ENCODE results near the gene SERP2. TPM values are rescaled to one million over a fixed set of nuclear protein-coding genes. Genes with fewer than 3 reads are reported as not detected.

SERP2 gene
- total and polyA plus RNA-seq, 9 of the 15 experiments (the other 6 are each of a cell fraction or from before 2014, with no cell fraction given): 0.13 TPM; not detected in 8

DNA sequence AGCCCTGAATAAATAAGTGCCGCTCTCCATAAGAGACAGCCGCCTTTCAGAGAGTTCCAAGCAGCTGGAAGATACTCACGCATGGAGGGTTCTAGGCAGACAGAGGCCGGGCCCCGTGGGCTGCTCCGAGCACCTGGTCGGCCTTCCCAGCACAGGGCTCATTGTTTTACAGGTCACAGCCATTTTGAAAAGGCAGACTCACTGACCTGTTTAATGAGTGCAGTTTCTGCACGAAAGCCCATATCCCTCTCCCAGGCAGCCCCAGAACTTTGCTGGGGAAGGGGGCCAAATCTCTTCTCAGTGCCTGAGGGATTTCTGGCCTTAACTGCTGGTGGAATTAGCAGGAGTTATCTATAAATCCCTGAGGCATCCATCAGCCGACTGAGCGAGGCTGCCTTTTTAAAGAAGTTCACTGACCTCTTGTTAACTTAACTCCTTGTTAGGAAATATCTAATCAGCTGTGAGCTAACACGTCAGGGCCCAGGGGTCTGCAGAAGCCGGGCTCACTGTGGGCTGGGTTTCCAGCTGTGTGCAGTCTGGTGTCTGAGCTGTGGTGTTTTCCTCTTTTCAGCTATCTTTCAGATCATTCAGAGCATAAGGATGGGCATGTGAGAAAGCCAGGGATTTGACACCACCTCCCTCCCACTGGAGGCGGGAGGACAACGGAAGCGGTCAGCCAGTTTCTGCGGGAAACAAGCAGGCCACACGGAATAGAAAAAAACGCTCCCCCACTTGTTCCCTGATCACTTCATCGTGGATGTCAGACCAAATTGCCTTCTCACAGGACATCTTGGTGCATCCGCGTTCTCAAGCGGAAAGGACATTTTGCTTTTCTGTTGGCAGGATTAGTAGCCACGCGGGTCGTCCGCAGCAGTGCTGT, 23.3 kb downstream of the SERP2 start (continued):
- TF ChIP-seq, protein P1, sequence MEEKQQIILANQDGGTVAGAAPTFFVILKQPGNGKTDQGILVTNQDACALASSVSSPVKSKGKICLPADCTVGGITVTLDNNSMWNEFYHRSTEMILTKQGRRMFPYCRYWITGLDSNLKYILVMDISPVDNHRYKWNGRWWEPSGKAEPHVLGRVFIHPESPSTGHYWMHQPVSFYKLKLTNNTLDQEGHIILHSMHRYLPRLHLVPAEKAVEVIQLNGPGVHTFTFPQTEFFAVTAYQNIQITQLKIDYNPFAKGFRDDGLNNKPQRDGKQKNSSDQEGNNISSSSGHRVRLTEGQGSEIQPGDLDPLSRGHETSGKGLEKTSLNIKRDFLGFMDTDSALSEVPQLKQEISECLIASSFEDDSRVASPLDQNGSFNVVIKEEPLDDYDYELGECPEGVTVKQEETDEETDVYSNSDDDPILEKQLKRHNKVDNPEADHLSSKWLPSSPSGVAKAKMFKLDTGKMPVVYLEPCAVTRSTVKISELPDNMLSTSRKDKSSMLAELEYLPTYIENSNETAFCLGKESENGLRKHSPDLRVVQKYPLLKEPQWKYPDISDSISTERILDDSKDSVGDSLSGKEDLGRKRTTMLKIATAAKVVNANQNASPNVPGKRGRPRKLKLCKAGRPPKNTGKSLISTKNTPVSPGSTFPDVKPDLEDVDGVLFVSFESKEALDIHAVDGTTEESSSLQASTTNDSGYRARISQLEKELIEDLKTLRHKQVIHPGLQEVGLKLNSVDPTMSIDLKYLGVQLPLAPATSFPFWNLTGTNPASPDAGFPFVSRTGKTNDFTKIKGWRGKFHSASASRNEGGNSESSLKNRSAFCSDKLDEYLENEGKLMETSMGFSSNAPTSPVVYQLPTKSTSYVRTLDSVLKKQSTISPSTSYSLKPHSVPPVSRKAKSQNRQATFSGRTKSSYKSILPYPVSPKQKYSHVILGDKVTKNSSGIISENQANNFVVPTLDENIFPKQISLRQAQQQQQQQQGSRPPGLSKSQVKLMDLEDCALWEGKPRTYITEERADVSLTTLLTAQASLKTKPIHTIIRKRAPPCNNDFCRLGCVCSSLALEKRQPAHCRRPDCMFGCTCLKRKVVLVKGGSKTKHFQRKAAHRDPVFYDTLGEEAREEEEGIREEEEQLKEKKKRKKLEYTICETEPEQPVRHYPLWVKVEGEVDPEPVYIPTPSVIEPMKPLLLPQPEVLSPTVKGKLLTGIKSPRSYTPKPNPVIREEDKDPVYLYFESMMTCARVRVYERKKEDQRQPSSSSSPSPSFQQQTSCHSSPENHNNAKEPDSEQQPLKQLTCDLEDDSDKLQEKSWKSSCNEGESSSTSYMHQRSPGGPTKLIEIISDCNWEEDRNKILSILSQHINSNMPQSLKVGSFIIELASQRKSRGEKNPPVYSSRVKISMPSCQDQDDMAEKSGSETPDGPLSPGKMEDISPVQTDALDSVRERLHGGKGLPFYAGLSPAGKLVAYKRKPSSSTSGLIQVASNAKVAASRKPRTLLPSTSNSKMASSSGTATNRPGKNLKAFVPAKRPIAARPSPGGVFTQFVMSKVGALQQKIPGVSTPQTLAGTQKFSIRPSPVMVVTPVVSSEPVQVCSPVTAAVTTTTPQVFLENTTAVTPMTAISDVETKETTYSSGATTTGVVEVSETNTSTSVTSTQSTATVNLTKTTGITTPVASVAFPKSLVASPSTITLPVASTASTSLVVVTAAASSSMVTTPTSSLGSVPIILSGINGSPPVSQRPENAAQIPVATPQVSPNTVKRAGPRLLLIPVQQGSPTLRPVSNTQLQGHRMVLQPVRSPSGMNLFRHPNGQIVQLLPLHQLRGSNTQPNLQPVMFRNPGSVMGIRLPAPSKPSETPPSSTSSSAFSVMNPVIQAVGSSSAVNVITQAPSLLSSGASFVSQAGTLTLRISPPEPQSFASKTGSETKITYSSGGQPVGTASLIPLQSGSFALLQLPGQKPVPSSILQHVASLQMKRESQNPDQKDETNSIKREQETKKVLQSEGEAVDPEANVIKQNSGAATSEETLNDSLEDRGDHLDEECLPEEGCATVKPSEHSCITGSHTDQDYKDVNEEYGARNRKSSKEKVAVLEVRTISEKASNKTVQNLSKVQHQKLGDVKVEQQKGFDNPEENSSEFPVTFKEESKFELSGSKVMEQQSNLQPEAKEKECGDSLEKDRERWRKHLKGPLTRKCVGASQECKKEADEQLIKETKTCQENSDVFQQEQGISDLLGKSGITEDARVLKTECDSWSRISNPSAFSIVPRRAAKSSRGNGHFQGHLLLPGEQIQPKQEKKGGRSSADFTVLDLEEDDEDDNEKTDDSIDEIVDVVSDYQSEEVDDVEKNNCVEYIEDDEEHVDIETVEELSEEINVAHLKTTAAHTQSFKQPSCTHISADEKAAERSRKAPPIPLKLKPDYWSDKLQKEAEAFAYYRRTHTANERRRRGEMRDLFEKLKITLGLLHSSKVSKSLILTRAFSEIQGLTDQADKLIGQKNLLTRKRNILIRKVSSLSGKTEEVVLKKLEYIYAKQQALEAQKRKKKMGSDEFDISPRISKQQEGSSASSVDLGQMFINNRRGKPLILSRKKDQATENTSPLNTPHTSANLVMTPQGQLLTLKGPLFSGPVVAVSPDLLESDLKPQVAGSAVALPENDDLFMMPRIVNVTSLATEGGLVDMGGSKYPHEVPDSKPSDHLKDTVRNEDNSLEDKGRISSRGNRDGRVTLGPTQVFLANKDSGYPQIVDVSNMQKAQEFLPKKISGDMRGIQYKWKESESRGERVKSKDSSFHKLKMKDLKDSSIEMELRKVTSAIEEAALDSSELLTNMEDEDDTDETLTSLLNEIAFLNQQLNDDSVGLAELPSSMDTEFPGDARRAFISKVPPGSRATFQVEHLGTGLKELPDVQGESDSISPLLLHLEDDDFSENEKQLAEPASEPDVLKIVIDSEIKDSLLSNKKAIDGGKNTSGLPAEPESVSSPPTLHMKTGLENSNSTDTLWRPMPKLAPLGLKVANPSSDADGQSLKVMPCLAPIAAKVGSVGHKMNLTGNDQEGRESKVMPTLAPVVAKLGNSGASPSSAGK (IDR thresholded peaks at IDR 0.05): peak; percentile 67
- TF ChIP-seq, protein P2, sequence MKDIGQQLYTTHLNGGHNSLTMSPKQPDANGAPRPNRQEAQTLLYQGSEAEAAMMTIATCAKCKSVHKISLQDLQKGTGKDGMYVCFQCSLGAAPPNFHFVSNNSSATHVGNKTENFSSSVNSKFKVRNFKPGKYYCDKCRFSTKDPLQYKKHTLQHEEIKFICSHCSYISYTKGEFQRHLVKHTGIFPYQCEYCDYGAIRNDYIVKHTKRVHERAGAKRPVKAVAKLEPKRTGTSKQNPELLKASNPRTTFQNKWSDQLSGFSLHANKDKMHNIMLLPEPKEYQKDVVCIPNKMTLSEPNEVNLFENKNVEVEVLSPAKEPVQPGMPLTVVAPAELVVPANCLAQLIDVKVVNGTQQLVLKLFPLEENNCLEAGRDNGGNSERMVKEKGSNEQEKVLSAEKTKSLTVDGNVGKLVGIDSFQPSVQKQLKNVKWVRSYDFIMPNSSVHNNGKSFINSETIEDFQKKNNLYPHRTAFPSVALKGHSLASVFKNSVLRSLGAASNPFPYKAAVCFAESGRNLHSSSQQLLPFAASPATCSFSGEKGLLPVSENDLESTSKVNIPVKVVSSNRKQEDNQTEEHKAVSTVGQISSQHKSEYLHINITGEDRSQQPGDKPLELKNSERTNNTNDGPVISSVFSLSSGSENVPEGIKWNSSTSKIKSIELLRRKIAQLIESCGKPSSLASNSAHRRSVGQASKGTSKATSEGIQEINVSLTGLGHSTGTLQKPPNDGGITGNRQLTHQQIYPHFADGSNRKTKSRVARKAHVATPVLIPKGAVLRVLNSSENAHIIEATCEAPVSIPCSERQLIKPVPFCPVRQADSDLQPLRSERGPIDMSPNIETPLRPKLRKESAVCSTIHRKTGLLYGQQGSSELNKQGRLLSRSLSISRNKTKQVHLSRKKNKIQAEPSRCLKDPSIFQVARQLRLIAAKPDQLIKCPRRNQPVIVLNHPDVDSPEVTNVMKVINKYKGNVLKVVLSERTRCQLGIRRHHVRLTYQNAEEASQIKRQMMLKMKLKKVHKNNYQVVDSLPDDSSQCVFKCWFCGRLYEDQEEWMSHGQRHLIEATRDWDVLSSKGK (CRISPR knock-in tag; IDR thresholded peaks at IDR 0.05): no peak
- TF ChIP-seq, protein P3, sequence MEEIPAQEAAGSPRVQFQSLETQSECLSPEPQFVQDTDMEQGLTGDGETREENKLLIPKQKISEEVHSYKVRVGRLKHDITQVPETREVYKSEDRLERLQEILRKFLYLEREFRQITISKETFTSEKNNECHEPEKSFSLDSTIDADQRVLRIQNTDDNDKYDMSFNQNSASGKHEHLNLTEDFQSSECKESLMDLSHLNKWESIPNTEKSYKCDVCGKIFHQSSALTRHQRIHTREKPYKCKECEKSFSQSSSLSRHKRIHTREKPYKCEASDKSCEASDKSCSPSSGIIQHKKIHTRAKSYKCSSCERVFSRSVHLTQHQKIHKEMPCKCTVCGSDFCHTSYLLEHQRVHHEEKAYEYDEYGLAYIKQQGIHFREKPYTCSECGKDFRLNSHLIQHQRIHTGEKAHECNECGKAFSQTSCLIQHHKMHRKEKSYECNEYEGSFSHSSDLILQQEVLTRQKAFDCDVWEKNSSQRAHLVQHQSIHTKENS (CRISPR knock-in tag; IDR thresholded peaks at IDR 0.05): no peak
- TF ChIP-seq ZKSCAN8 (CRISPR knock-in tag; IDR thresholded peaks at IDR 0.05) (0 out of 2 replicates have a peak, but pooled peaks have one; percentile 0), HMG20A (CRISPR knock-in tag; conservative IDR thresholded peaks at IDR 0.05) (no peak)
- TF ChIP-seq, protein P4, sequence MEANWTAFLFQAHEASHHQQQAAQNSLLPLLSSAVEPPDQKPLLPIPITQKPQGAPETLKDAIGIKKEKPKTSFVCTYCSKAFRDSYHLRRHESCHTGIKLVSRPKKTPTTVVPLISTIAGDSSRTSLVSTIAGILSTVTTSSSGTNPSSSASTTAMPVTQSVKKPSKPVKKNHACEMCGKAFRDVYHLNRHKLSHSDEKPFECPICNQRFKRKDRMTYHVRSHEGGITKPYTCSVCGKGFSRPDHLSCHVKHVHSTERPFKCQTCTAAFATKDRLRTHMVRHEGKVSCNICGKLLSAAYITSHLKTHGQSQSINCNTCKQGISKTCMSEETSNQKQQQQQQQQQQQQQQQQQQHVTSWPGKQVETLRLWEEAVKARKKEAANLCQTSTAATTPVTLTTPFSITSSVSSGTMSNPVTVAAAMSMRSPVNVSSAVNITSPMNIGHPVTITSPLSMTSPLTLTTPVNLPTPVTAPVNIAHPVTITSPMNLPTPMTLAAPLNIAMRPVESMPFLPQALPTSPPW (CRISPR knock-in tag; IDR thresholded peaks at IDR 0.05): peak; percentile 41; the same call in 1 of the 2 replicates

Measured in K562 (cell line).